Activated CD4-positive, CD25-positive, alpha-beta regulatory T cell treated with anti-CD3 and anti-CD28 coated beads, Interleukin-2, amount 50 U/mL, for 72 hours (primary cell): ENCODE results near the gene C1orf105.
"Not testable (repeated sequence)": the region's sequence is repeated elsewhere in the genome, so short reads cannot be mapped to it uniquely, and the experiment has no call there.

ENCODE experiments used
- DNase-seq: peaks from one replicate; pipeline ENCODE4 v3.0.0; 2021

C1orf105 gene, protein sequence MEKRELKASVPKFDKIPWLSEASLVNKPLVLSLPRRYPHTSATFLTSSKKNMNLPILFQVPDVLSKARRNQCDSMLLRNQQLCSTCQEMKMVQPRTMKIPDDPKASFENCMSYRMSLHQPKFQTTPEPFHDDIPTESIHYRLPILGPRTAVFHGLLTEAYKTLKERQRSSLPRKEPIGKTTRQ

DNA sequence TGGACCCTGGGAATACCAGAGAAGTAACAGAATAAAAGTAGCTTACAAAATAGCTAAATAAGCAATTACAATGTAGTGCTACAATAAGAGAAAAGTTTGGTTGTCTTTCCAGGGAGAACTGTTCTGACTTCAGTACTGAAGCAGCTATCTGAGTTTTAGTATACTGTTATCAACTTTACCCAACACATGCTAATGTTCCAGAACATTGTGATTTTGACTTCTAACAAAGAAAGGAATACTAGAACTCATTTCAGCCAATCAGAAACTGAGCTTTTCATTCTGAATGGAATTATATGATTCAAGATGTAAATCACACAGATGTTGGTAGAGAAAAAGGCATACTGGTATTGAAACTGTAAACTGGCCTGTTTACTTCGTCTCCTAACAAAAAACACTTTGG lies at the start of gene C1orf105:
C1orf105 (plus strand) TSS at position 301 of the 400 bp plus-strand sequence. CDS start 201 bp downstream, outside the sequence.
- DNase-seq, result no peak

DNA sequence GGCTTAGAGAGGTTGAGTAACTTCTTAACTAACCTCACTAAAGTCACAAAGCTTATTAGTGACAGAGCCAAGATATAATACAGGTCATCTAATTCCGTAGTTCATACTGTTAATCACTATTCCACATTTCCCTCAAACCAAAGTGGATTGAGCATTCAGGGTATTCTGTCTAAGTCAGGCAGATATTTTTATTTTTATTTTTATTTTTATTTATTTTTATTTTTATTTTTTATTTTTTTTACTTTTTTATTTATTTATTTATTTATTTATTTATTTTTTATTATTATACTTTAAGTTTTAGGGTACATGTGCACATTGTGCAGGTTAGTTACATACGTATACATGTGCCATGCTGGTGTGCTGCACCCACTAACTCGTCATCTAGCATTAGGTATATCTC lies 48.8 kb upstream of the C1orf105 start:
- DNase-seq, result not testable (repeated sequence)

DNA sequence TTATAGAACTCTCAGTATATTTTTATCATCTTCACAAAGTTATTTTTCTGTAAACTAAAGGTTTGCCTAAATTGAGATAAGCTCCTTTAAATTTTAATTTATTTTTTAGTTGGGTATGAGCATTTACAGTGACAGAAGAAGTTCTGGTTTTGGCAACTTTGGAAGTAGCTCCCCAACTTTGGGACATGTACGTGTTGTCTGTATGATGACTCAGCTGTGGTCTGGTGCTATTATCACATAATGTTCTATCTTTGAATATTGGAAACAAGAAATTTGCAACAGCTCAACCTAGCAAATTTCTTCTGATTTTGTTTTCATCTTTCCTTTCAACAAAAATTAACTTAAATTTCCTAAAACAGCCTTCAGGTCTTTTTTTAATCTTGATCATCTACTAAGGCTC lies 46.6 kb upstream of the C1orf105 start:
- DNase-seq, result no peak

DNA sequence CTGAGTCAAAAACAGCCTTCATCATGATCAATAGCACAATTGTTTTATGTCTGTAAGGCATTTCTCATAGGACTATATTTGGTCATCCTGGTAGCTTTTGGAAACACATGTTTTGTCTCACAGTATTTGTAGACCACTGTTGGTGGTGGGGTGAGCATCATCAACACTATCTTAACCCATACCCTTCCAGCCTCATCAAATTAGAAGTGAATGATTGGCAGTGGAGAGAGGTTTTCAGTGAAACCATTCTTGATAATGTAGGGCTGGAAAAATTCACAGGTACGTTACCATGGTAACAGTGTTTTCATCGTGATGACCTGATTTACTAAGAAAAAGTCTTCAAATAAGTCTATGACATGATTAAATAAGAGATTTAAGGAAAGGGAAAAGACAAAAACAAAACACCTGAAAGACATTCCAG lies 45.3 kb upstream of the C1orf105 start:
- no peak for DNase-seq

DNA sequence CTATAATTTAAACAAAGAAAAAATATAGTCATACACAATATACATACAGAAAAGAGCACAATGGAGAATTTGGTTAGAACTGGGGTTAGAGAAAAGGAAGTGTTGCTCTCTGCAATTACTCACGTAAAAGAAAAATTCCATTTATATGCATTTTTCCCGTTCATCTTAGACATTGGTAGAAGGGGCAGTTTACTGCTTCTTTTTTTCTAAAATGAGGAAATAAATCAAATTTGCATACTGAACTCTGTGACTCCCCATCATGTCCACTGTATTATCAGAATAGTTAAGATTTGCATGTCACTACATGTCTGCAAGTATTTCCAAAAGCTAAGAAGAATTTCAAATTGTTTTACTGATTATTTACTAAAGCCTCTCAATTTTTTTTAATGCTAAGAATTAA lies 44.1 kb upstream of the C1orf105 start:
- DNase-seq, result no peak

DNA sequence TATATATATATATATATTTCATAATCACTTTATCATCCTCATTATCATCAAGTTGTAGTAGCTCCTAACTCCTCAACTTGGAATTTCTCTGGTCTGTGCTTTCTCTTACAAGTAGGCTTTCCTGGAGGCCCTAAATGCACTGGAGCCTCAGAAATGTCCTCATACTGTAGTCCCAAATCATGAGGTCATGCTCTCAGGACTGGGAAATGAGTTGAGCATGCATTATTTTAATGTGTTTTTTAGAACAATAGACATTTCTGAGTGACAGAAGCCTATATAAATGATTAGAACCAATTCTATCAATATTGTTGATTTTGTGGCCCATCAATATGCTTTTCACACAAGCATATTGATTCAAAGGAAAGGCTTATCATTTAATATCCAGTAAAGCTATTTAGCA lies 42.9 kb upstream of the C1orf105 start:
- no peak for DNase-seq

DNA sequence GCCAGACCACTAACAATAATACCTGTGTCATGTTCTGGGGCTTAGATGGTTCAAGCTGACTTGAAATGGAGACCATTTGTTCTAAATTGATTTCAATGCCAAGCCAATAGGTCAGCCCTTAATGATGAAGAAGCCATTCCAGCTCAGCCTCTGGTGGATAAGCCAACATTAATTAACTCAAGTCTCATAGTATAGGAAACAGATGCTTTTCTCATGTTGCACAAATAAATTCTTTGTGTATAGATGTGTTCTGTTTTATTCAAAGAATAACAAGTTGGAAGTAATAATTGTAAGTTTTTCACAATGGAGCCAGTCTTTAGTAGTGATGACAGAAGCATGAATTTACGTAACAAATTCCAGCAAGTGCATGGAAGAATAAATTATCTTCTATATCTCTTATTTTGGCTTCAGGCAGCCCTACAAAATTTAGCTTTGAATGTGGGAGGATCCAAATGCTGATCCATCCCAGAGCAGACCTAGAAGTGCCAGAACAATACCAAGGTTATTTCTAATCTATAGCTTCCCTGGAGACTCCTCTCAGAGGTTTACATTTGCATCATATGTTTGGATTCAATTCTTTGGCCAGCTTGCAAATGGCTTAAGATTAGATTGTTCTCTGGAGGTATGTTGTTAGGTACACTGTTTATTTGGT lies 42.2 kb upstream of the C1orf105 start:
- DNase-seq, result no peak

DNA sequence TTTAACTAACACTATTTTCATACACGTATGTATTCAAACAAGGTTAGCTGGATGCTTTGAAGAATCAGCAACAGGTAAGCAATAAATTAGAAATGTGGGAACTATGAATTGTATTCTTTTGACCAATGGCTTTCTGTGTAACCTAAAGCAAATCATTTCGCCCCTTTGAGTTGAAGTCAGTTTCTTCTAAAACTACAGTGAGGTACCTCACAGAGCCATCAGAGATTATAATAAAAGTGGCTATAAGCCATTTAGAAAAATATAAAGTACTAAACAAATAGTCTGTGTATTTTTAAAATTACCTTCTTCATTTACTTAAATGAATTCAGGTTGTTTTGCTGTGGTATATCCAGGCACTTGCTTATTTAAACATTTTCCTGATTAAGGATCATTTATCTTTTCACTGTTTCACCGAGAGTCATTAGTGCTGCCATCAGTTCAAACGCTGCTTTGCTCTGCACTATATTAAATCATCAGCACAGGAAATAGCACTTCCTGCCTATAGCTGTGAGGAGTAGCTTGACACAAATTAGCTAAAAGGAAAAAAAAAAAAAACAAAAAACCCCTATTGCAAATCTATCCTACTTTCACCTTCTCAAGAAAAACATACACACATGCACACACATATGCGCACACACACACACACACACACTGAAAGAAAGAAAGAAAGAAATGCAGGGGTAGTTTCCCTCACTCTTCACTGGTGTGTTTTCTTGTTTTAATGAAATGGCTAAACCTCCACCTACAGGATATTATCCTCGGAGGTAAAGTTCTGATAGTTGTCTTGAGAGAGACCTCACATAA lies 39.8 kb upstream of the C1orf105 start:
- DNase-seq, result no peak

DNA sequence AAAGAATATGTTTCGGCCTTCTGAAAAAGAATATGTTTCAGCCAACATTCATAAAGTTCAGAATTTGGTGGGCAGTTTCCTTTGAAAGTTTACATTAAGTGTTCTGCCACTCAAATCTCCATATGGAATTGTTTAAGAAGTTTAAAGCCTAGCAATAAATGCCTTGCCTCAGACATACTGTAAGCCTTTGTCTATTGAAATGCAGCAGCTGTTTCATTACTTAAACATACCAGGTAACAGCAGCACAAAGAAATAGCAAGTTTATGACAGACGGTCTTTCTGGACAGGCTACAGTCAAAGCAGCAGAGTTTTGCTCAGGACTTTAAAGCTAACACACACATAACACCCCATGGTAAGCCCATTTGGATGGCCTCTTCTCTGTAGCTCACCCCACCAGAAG lies 38.5 kb upstream of the C1orf105 start:
- no peak for DNase-seq

DNA sequence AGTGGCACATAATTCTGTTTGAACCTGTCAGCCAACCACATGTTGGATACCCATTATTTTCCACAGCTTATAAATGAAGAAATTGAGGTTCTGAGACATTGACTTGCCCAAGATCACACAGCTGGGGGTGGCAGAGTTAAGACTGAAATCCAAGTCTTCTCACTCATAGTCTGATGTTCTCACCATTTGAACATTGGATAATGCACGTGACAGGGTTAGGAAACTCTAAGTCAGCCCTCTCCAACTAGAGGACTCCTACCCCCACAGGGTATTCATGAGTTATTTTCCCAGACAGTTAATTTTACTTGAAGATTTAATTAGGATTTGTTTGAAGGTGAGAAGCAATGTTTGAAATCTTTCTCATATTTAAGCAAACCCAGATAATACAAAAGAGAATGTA lies 38.1 kb upstream of the C1orf105 start:
- no peak for DNase-seq

DNA sequence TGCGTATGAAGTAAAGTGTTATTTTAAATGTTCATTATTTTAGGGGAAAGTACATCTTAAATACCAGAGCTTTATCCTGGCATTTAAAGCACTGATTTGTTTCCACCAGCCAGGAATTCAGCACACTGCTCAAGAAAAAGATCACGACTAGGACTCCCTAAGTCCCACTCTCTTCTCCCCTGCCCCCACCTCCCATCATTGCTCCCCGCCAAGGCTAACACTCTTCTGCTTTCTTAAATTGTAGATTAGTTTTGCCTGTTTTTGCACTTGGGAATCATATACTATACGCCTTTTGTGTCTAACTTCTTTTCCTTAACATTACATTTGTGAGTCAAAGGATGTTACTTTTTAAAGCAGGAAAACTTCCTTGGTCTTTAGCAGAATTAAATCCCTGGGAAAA lies 37.5 kb upstream of the C1orf105 start:
- DNase-seq, result no peak

DNA sequence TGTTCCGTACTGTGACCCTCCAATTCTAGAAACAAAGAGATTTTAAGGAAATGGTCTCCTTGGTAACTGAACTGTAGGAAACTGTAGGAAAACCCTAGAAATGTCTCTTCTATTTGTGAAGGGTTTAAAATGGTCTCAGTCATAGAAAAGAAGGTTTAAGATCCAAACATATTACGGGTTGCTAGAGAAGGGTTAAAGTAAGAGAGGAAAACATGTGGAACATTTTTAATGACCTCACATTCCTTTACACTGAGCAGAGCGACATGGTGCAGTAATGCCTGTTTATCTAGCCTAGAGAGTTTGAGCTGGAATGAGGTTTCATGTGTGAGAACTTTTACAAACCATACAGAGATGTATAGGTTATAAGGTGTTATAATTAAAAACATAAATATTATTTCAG lies 36.9 kb upstream of the C1orf105 start:
- DNase-seq, result no peak

DNA sequence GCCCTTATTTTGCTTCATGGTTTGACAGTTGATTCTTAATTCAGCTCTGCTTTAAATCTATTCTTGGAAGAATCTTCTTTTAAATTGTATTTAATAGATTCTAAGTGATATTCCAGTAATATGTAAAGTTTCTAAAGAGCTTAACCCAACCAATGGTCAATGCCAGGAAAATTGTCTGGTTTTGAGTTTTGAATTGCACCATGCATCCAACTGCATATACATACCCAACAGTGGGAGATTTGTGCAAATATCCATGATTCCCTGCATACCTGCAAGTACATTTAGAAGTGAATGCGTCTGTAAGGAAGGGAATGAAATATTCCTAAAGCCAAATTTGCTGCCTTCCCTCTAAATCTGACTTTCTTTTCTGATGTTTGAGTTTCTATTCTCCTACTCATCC lies 35.8 kb upstream of the C1orf105 start:
- no peak for DNase-seq

DNA sequence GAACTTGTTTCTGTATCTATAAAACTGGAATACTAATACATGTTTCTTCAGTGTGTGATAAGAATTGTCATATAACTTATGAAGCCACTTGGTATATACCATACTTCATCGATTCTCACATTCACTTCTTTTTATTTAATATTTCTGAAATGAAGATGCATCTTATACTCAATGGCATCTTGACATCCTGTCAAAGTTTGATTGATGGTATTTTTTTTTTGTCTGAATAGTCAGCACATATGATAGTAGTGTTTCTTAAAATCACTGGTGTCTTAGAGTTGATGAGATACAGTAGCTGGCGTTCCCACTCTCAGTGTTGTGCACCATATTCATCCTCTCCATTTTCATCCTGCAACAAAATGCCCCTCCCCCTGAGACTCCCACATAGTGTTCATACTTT lies 34.4 kb upstream of the C1orf105 start:
- DNase-seq, result no peak

DNA sequence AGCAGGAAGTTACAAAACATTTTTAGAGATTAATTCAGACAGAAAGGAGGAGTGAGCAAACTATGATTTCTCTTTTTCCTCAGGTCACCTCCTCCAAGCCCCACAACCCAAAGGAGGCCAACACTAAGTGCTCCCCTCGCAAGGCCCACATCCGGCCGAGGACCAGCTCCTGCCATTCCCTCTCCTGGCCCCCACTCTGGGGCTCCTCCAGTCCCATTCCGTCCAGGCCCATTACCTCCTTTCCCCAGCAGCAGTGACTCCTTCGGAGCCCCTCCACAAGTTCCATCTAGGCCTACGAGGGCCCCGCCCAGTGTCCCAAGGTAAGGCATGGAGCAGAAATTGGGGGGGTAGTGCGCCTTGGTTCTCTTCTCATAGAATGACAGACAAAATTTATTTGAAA lies 32.0 kb upstream of the C1orf105 start:
- DNase-seq, result no peak

DNA sequence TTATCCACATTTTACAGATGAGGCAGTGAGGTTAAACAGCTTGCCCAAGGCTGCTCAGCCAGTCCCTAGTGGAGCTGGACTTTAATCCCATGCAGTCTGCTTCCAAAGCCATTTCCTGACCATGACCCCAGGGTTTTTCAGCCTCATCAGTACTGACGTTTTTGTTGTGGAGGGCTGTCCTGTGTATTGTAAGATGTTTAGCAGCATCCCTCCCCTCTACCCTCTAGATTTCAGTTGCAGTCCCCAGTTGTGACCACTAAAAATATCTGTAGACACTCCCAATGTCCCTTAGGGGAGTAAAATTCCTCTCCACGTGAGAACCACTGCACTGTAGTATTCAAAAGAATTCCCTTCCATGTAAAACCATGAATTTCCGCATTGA lies 30.2 kb upstream of the C1orf105 start:
- DNase-seq, result no peak

DNA sequence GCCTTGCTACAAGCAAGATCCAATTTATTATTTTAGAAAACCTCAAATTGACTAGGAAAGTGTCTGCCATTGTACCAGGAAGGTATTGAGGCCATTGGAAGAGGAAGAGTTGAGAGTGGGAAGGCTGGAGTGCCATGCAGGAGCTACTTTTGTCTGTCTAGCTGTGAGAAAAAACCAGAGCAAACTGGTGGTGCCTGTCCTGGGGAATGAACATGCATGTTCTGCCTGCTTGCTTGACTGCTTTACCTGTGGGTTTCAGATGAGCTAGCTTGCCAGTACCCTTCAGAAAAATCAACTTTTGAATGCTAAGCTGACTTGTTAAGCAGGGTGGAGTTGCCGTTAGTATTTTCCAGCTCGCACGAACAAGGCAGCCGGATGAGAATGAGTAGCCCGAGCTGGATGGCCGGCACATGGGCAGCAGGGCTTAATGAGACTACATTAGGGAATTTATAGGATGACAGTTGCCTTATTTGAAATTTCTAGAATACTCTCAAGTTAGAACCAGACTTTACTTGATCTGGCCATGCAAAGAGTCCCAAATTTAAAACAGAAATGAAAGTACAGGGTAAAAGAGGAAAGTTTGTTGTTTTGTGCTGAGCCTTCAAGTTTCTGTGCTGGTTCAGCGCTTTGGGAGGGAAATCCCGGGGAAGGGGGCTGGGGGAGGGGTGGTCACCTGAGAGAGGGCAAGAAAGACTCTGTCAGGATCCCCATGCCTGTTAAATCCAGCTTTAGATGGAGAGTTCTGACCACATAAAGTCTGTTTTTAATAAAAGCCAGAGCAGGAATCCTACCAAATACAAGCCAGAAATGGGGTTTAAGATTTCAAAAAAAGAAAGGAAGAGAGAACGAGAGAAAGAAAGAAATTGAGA lies 29.6 kb upstream of the C1orf105 start:
- DNase-seq, result no peak

DNA sequence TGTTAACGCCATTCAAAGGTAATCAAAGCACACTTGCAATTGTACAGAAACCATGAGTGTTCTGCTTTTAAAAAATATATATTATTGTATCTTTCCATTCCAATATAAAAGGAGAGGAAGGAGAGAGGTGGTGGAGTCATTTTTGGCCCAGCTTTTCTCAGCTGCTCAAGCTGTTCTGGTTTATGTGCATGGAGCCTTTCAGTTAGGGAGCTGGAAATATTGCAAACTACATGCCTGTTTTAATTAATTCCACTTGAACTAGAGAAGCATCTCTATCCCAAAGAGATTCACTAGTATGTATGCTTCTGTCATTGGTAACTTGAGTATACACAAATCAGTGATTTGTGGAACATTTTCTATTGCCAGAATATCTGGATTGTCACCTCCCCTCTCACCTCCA lies 28.5 kb upstream of the C1orf105 start:
- no peak for DNase-seq

DNA sequence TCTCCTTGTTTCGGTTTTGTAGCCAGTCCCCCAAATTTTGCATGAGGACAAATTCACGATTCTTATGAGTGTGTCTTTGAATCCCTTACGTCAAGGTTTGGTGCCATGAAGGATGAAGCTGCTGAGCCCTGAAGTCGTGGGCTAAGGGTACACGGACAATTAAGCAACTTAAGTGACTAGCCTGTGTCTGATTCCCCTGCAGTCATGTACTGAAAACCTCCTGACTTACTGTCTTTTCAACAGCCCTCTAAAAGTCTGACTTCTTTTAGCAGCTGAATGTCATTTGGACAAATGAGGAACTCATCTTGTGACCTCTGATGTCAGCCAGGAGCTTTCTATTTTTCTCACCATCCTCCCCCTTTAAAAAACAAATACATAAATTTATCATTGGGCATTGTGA lies 27.1 kb upstream of the C1orf105 start:
- no peak for DNase-seq

DNA sequence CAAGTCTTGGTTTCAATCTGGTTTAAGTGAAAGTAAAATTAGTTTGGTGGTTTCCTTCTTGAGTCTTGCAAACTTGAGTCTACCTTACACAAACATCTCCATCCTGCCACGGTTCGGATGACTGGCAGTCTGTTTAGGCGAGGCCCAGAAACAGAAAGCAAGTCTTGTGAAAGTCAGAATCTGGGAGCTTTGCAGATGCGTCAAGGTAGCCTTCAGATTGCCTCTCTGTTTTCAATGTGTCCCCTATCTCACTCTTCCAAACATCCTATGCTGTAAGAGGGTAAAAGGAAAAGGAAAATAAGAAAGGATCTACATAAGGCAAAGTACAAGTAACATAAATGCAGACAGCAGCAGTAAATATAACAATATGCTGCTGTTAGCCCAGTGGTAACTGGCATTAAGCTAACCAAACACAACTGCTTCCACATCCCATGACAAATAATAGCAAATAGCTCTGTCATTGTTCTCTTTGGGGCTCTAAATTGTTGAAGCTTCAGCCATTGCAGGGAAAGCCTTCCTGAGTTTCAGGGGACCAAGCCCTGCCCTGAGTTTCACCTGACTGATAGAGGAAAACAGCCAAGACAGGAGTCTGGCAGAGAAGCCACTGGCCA lies 26.2 kb upstream of the C1orf105 start:
- peak; percentile 48 for DNase-seq

DNA sequence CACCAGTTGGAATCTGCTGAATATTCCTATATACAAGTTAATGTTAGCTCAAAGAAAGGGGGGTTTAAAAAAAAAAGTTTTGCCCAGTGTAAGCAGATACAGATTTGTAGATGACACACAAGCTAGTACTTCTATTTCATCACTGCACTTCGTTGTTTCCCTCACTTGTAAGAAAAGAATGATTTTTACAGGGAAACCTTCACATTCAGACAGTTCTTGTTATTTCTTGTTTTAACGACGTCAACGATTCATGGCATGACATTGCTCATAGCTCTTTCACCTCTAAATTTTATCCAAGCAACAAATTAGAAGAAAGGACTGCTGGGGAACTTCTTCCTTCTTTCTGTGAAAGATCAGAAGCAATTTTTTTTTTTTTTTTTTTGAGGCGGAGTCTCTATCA lies 25.7 kb upstream of the C1orf105 start:
- DNase-seq, result no peak

DNA sequence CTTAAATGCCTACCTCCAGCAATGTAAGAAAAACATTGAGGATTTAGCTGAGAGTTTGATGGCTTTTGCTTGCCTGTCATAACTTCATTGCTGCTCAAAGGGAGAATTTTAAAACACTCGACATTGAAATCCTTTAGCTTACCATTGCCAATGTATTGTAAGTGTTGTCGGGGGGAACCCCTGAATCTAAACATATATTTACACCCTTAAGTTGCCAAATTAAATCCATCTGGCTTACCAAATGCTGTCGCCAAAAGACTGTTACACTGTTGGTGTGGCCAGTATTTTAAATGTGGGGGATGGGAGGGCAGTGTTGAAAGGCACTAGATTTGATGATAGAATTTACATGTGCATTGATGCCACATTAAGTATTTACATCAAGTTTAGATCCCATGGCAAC lies 24.9 kb upstream of the C1orf105 start:
- no peak for DNase-seq

DNA sequence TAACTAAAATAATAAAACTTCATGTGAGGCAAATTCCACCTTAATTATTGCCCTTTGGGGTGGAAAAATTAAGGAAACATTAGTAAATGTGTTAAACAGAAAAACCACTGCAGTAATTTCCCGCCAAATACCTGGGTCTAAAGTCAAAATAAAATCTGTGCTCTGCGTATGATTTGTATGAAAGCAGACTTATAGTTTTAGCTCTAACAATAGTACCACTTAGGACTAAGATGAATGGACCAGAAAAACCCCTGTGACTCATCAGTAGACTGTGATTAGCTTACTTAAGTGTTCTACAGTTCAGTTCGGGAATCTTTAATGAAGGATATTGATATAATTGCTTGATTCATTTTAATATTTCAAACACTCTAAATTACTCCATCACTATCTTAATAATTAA lies 23.3 kb upstream of the C1orf105 start:
- no peak for DNase-seq
